ENCODE results near the gene INVS.

The INVS gene

GRCh38 chr9:100213730-100214477, 114.9 kb downstream of the INVS start:
- Histone ChIP-seq H3K27ac (ENCODE audit: low read depth, low read length, poor library complexity, severe bottlenecking) (no peak overlapping the region), H3K4me1 (ENCODE audit: insufficient read depth, low read length, severe bottlenecking) (peaks cover 13% of the 10 kb centered on the region), H3K36me3 (ENCODE audit: insufficient read depth, low read length) (no peaks in the 10 kb centered on the region), H4K20me1 (ENCODE audit: insufficient read depth, low read length) (no peaks in the 10 kb centered on the region), H3K9me3 (ENCODE audit: low read length) (no peaks in the 10 kb centered on the region), H3K27me3 (ENCODE audit: insufficient read depth, low read length) (no peaks in the 10 kb centered on the region), H3K79me2 (ENCODE audit: insufficient read depth, low read length) (no peaks in the 10 kb centered on the region), H3F3A (ENCODE audit: insufficient read depth, low read length) (no peaks in the 10 kb centered on the region), H3K4me2 (ENCODE audit: low read length) (no peak overlapping the region), H3K9me2 (ENCODE audit: low read depth, low read length) (no peaks in the 10 kb centered on the region), H3K9ac (ENCODE audit: low read length) (no peak overlapping the region), H2AFZ (ENCODE audit: low read length) (no peak overlapping the region), H3K4me3 (ENCODE audit: low read depth, low read length, poor library complexity, severe bottlenecking) (no peak overlapping the region)
- TF ChIP-seq EZH2 (IDR thresholded peaks at IDR 0.05; ENCODE audit: borderline replicate concordance, low read length) (no peak), CTCF (IDR thresholded peaks at IDR 0.05; ENCODE audit: low read length) (no peak)

GRCh38 chr9:100216178-100216787, 117.2 kb downstream of the INVS start:
- no peaks in the 10 kb centered on the region for H3K9me3 ChIP-seq (ENCODE audit: low read length)
- H3F3A ChIP-seq (ENCODE audit: insufficient read depth, low read length) = no peaks in the 10 kb centered on the region

GRCh38 chr9:100217536-100217935, 118.5 kb downstream of the INVS start:
- Histone ChIP-seq H3K9me2 (ENCODE audit: low read depth, low read length) (no peaks in the 10 kb centered on the region), H3K9ac (ENCODE audit: low read length) (no peak overlapping the region), H3K27ac (ENCODE audit: low read depth, low read length, poor library complexity, severe bottlenecking) (no peak overlapping the region), H3K9me3 (ENCODE audit: low read length) (no peaks in the 10 kb centered on the region), H4K20me1 (ENCODE audit: insufficient read depth, low read length) (no peaks in the 10 kb centered on the region), H3F3A (ENCODE audit: insufficient read depth, low read length) (no peaks in the 10 kb centered on the region), H3K4me3 (ENCODE audit: low read depth, low read length, poor library complexity, severe bottlenecking) (no peak overlapping the region), H3K27me3 (ENCODE audit: insufficient read depth, low read length) (no peaks in the 10 kb centered on the region), H2AFZ (ENCODE audit: low read length) (no peak overlapping the region), H3K4me2 (ENCODE audit: low read length) (no peak overlapping the region), H3K4me1 (ENCODE audit: insufficient read depth, low read length, severe bottlenecking) (no peaks in the 10 kb centered on the region), H3K36me3 (ENCODE audit: insufficient read depth, low read length) (no peaks in the 10 kb centered on the region), H3K79me2 (ENCODE audit: insufficient read depth, low read length) (no peaks in the 10 kb centered on the region)
- TF ChIP-seq CTCF (IDR thresholded peaks at IDR 0.05; ENCODE audit: low read length) = no peak
- TF ChIP-seq EZH2 (IDR thresholded peaks at IDR 0.05; ENCODE audit: borderline replicate concordance, low read length) = no peak

More at GRCh38 chr9:100216178-100216787, 117.2 kb downstream of the INVS start:
- Histone ChIP-seq H3K4me2 (ENCODE audit: low read length) (no peak overlapping the region), H3K9ac (ENCODE audit: low read length) (no peak overlapping the region), H3K4me3 (ENCODE audit: low read depth, low read length, poor library complexity, severe bottlenecking) (no peak overlapping the region), H3K79me2 (ENCODE audit: insufficient read depth, low read length) (no peaks in the 10 kb centered on the region), H3K27ac (ENCODE audit: low read depth, low read length, poor library complexity, severe bottlenecking) (no peak overlapping the region), H3K4me1 (ENCODE audit: insufficient read depth, low read length, severe bottlenecking) (no peaks in the 10 kb centered on the region), H3K36me3 (ENCODE audit: insufficient read depth, low read length) (no peaks in the 10 kb centered on the region), H3K9me2 (ENCODE audit: low read depth, low read length) (no peaks in the 10 kb centered on the region), H3K27me3 (ENCODE audit: insufficient read depth, low read length) (no peaks in the 10 kb centered on the region), H4K20me1 (ENCODE audit: insufficient read depth, low read length) (no peaks in the 10 kb centered on the region), H2AFZ (ENCODE audit: low read length) (no peak overlapping the region)
- TF ChIP-seq CTCF (IDR thresholded peaks at IDR 0.05; ENCODE audit: low read length) (peak; percentile 82), EZH2 (IDR thresholded peaks at IDR 0.05; ENCODE audit: borderline replicate concordance, low read length) (no peak)

All from OCI-LY1 (cell line).